Middle frontal gyrus (tissue), 1 donor: Measurements from ENCODE around the gene OBP2A.
"Not testable (repeated sequence)": the region's sequence is repeated elsewhere in the genome, so short reads cannot be mapped to it uniquely, and the experiment has no call there.

Experiments used
- DNase-seq: peaks from one replicate; pipeline ENCODE4 v3.0.0-alpha.2; 2015; ENCODE audit warnings: low spot score; ENCODE audit errors: extremely low spot score

OBP2A gene

GRCh38 chr9:135526089-135526729, 19.7 kb upstream of the OBP2A start:
- DNase-seq: no peak

- no peak for DNase-seq
These were observed 19.0 kb upstream of the OBP2A start for GRCh38 chr9:135526730-135527571.

DNA sequence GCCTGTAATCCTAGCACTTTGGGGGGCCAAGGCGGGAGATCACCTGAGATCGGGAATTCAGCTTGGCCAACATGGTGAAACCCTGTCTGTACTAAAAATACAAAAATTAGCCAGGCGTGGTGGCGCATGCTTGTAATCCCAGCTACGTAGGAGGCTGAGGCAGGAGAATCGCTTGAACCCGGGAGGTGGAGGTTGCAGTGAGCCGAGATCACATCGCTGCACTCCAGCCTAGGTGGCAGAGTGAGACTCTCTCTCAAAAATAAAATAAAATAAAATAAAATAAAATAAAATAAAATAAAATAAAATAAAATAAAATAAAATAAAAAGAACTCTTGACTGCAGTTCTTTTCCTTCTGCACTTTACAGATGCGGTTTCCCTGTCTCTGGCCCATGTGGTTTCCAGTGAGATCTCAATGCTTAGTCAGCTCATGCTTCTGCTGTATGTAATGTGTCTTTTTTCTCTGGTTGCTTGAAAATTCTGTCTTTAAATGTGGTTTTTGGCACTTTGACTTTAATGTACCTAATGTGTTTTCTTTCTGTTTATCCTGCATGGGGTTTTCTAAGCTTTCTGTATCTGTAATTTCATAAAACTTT, 17.0 kb upstream of the OBP2A start:
- not testable (repeated sequence) for DNase-seq

GRCh38 chr9:135530146-135530545, 15.8 kb upstream of the OBP2A start:
- no peak for DNase-seq

- no peak for DNase-seq
These were observed 14.8 kb upstream of the OBP2A start for GRCh38 chr9:135531096-135531495.

GRCh38 chr9:135533113-135533512, 12.8 kb upstream of the OBP2A start:
- no peak for DNase-seq

DNA sequence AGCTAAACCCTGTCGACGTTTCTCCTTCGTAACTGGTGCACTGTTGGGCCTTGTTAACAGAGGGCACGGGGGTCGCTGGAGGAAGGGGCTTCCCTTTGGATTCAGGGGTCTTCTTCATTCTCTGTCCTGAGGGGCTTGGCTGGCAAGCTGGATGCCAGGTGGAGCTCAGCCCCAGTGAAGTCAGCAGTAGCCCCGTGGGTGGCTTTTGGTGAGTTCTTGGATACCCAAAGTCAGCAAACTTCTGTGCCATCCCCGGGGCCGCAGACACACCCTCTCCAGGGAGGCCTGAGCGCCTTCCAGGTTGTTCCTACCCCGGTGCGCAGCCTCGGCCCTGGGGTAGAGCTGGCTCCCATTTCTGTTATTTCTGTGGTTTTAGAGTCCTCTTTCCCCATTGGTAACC, 12.3 kb upstream of the OBP2A start:
- DNase-seq: no peak

GRCh38 chr9:135534192-135534711, 11.7 kb upstream of the OBP2A start:
- not testable (repeated sequence) for DNase-seq

- DNase-seq: not testable (repeated sequence)
These were observed 11.1 kb upstream of the OBP2A start for GRCh38 chr9:135534826-135535225.

DNA sequence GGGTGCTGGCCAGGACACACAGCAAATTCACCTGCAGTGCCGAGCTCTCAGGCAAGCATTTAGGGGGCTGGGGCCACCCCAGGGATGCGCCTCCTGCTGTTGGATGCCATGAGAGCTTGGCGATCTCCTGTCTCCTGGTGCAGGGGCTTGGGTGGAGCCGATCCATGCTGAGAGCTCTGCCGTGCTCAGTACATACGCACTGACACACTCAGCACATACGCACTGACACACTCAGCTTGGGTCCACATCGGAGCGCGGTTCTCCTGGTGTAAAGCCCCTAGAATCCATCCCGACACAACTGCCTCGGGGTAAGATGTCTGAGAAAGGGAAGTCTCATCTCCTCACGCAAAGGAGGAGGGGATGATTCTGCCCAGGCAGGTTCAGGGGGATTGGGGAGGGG, 10.3 kb upstream of the OBP2A start:
- not testable (repeated sequence) for DNase-seq

GRCh38 chr9:135536216-135536615, 9.7 kb upstream of the OBP2A start:
- DNase-seq: no peak

DNA sequence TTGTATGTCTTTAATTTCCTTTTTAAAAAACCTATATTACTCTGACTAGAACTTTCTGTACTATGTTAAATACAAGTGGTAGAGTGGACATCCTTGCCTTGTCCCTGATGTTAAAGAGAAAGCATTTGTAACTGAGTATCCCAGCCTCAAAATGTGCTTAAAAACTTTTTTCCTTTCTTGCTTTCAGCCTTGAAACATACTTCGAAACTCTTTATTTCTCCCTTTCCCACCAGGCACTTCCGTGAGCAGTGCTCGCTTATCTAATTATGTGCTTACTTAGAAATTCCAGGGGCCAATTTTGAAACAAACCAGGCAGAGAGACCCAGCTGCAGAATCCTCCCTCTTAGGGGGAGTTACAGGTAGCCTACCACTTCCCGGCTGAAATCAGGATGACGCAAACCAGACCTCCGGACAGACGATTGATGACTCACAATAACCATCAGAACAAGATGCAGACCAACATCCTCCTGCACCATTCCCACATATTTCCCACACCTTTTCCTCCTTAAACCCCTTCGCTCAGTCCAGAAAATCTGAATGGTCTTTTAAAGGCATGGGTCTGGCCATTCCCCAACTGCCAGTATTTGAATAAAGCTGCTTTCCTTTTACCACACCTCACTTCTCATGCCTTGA, 2.5 kb upstream of the OBP2A start:
- not testable (repeated sequence) for DNase-seq

DNA sequence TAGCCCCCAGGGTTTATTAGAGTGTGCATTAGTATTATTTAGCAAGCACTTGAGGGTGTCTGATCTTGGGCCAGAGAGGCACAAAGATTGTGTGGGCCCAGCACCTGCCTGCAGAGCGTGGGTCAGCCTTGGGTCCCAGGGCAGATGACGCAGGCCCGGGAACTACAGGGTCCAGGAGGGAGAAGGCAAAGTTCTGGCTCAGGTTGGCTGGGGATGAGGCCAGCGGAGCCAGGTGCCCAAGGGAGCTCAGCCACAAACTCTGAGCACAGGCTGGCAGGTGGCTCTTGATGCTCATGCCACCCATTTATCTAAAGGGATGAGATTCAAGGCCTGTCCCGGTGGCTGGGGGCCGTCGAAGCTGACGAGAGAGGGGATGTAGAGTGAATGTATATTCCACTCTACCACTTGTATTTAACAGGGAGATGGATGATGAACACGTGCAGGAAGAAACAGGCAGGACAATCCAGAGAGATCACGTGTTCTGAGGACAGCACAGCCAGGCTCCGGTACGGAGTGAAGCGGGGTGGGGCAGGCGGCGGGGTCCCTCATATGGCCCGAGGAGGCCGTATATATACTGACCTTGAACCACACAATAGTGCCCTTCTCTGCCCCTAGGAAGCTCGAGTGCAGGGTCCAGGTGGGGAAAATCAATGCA, 818 bp upstream of the OBP2A start:
- no peak for DNase-seq

GRCh38 chr9:135546792-135547617, 1.1 kb downstream of the OBP2A start:
- not testable (repeated sequence) for DNase-seq

DNA sequence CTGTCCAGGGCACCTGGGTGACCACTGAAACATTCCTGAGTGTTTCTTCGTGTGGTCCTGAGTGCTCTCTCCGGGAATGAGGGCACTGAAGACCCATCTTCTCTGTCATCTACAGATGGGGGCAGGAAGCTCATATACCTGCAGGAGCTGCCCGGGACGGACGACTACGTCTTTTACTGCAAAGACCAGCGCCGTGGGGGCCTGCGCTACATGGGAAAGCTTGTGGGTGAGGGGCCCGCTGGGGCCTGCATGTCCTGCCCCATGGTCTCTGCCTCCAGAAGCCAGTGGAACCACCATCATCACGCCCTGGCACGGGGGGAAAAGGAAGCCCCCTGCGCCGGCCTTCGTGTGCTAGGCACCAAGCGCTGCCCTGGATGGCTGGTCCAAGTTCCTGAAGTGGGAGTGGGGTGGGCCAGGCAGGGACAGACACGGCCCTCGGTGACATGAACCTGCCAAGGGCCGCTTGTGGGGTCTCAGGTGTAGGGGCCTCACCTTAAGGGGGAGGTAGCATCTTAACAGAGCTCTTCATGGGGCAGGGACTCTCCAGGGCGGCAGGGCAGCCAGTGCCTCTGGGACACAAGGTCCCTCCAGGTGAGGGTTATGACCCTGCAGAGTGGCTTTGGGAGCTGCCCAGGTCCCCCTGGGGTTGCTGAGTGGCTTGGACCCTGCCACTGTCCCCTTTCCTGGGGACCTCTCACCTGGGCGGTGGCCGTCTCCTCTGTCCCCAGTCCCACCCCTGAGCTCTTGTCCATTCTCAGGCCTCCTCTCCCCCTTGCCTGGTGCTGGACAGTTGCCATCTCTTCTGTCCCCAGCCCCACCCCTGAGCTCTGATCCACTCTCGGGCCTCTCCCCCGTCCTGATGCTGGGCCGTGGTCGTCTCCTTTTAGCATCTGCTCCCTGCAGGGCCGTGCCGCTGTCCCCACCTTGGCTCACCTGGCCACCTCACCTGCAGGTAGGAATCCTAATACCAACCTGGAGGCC, 2.1 kb downstream of the OBP2A start:
- no peak for DNase-seq

DNA sequence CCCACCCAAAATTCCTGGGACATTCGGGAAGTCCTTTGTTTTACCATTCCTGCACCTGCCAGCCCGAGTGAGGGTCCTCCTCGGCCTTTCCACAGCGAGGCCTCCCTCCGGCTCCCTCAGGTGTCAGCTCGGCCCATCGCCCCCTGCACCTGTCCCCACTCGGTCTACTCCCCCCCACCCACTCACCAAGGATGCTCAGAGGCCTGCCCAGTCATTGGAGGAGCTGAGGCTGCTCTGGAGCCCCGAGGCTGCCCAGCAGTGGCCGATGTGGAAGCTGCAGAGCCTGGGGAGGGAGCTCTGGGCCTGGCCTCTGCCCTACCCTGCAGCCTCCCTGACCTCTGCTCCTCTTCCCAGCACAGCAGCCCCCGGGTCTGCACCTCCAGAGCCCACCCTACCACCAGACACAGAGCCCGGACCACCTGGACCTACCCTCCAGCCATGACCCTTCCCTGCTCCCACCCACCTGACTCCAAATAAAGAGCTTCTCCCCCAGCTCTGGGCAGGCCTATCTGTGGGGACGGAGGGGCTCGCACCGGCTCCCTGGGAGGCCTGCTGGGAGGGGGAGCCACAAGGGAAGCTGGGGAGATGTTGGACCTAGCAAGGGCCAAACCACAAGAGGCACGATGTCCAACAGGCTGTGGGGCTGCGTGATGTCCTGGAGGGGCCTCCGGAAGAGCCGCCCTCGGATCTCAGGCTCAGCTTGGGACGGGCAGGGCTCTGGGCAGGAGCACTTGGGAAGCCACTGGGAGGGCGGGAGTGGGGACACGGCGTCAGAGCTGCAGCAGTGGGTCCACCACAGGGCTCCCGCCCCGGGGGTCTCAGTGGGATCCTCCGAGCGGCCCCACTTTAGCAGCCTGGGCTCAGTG, 3.8 kb downstream of the OBP2A start:
- not testable (repeated sequence) for DNase-seq

GRCh38 chr9:135550344-135550918, 4.5 kb downstream of the OBP2A start:
- DNase-seq: no peak

DNA sequence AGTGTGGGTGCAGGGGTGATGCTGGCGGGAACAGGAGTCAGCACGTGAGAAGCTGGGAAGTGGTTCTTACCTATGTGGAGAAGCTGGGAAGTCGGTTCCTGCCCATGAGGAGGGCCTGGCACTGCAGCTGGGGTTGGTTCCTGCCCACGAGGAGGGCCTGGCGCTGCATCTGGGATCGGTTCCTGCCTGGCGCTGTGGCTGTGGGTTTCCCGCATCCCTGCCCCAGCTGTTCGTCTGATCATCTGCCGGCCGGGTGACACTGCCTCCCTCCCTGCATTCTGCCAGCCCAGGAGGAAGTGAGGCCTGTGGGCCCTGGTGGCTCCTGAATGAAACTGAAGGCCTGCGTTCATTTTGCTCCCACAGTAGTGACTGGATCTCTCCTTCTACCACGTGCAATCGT, 5.1 kb downstream of the OBP2A start:
- DNase-seq: no peak
